OCI-LY7 (cell line): ENCODE data around the gene CDC14B.

Experiments
- EZH2phosphoT487 ChIP-seq: fragments of 200-600 bp; sonication (generic); IDR thresholded peaks from 2 replicates; pipeline ENCODE4 v1.6.1; 2018; ENCODE audit warnings: low read depth, borderline replicate concordance, mild to moderate bottlenecking, mixed run types, antibody characterized with exemption, low read length, moderate library complexity, mixed read lengths
- TF ChIP-seq, protein P1 (sequence below): fragments of 200-600 bp; sonication (generic); conservative IDR thresholded peaks from 2 replicates; pipeline ENCODE4 v1.5.1; 2014; ENCODE audit warnings: mild to moderate bottlenecking, antibody characterized with exemption, low read length, moderate library complexity, mixed read lengths

DNA sequence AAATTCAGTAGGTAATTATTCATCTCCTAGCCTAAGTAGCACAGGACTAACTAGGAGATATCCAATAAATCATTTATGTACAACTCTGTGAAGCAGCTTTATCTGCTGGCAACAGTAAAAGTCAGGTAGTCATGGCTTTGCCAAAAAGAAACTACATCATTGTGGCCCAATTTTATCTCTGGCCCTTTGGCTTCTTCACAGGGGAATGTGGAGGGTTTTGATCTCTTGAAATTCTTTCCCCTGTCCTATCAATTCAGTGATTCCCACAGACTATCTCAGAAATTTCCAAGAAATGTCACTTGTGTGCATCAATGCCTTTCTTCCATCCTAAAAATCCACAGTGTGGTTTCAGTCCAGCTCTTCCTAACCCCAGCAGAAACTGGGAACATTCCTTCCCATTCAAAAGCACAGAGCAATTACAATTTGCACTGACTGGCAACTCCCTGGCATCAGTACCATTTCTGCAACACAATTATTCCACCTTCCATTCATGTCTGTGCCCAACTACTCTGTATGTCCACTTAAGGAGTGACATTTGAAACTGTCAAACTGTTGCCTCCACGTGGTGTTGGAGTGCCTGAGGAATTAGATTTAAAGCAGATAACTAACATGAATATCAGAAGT lies 6.6 kb downstream of the CDC14B start:
- TF ChIP-seq, protein P1, sequence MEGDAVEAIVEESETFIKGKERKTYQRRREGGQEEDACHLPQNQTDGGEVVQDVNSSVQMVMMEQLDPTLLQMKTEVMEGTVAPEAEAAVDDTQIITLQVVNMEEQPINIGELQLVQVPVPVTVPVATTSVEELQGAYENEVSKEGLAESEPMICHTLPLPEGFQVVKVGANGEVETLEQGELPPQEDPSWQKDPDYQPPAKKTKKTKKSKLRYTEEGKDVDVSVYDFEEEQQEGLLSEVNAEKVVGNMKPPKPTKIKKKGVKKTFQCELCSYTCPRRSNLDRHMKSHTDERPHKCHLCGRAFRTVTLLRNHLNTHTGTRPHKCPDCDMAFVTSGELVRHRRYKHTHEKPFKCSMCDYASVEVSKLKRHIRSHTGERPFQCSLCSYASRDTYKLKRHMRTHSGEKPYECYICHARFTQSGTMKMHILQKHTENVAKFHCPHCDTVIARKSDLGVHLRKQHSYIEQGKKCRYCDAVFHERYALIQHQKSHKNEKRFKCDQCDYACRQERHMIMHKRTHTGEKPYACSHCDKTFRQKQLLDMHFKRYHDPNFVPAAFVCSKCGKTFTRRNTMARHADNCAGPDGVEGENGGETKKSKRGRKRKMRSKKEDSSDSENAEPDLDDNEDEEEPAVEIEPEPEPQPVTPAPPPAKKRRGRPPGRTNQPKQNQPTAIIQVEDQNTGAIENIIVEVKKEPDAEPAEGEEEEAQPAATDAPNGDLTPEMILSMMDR, result no peak
- no peak for TF ChIP-seq EZH2phosphoT487
